GM12878 (cell line): Measurements from ENCODE around the gene RND1. TPM values are rescaled to one million over a fixed set of nuclear protein-coding genes. Genes with fewer than 3 reads are reported as not detected.

Experiments
- BHLHE40 ChIP-seq, 2 experiments: fragments of 450-650 bp in 1 of 2; IDR thresholded peaks; 2 replicates each; pipeline ENCODE4 v1.6.1; 2011 to 2017; ENCODE audit warnings: low read depth in 2 of 2, borderline replicate concordance in 1 of 2, improper control_type of control experiment in 1 of 2, low read length in 1 of 2, mild to moderate bottlenecking in 1 of 2
- CHD1 ChIP-seq: IDR thresholded peaks from 2 replicates; pipeline ENCODE4 v1.6.1; 2012; ENCODE audit warnings: low read depth, low read length, improper control_type of control experiment
- CHD2 ChIP-seq: IDR thresholded peaks from 2 replicates; pipeline ENCODE4 v1.6.1; 2011; ENCODE audit warnings: low read depth, low read length, improper control_type of control experiment, borderline replicate concordance
- E2F4 ChIP-seq: IDR thresholded peaks from 2 replicates; pipeline ENCODE4 v1.6.1; 2012; ENCODE audit warnings: low read depth, low read length, improper control_type of control experiment
- EP300 ChIP-seq, 2 experiments: fragments of 150-350 bp in 1 of 2; IDR thresholded peaks; 2 replicates each; pipeline ENCODE4 v1.6.1; 2011 to 2012; ENCODE audit warnings: low read depth in 2 of 2, low read length in 2 of 2, borderline replicate concordance in 1 of 2, improper control_type of control experiment in 1 of 2, inconsistent platforms in 1 of 2; ENCODE audit not compliant: control insufficient read depth in 1 of 2
- FOXK2 ChIP-seq: fragments of 450-650 bp; IDR thresholded peaks from 2 replicates; pipeline ENCODE4 v1.6.1; 2017; ENCODE audit warnings: mild to moderate bottlenecking, moderate library complexity
- KDM1A ChIP-seq: fragments of 200-600 bp; sonication (generic); IDR thresholded peaks from 2 replicates; pipeline ENCODE4 v1.6.1; 2016; ENCODE audit warnings: borderline replicate concordance
- NFIC ChIP-seq: IDR thresholded peaks from 2 replicates; pipeline ENCODE4 v1.6.1; 2012; ENCODE audit warnings: low read depth, mild to moderate bottlenecking, inconsistent platforms, low read length, moderate library complexity
- NR2C2 ChIP-seq: IDR thresholded peaks from 2 replicates; pipeline ENCODE4 v1.6.1; 2011; ENCODE audit warnings: borderline replicate concordance, low read depth; ENCODE audit not compliant: control insufficient read depth, insufficient read length
- POLR2A ChIP-seq: IDR thresholded peaks from 2 replicates; pipeline ENCODE4 v1.6.1; 2011; ENCODE audit warnings: low read depth, mild to moderate bottlenecking, low read length
- TCF3 ChIP-seq: IDR thresholded peaks from 2 replicates; pipeline ENCODE4 v1.6.1; 2012; ENCODE audit warnings: low read depth, mild to moderate bottlenecking, low read length, borderline replicate concordance; ENCODE audit not compliant: insufficient read depth
- YY1 ChIP-seq: IDR thresholded peaks from 2 replicates; pipeline ENCODE4 v1.6.1; 2011; ENCODE audit warnings: low read depth, mild to moderate bottlenecking, low read length
- ZNF384 ChIP-seq: IDR thresholded peaks from 2 replicates; pipeline ENCODE4 v1.6.1; 2012; ENCODE audit warnings: low read depth, mild to moderate bottlenecking, low read length, improper control_type of control experiment, borderline replicate concordance
- ZNF622 ChIP-seq: fragments of 450-650 bp; IDR thresholded peaks from 2 replicates; pipeline ENCODE4 v1.6.1; 2017; ENCODE audit warnings: mild to moderate bottlenecking, inconsistent platforms
- ZNF687 ChIP-seq: fragments of 450-650 bp; IDR thresholded peaks from 2 replicates; pipeline ENCODE4 v1.6.1; 2017; ENCODE audit warnings: mild to moderate bottlenecking, moderate library complexity
- polyA plus RNA-seq, 11 experiments: library from polyadenylated mRNA; depleted of rRNA in 4 of 11; unstranded in 6 of 11; stranded (reverse) in 5 of 11; fragments of >200 nt; fragmentation: Nextera tagmentation in 4 of 11; fragmentation: Illumina TruSeq in 1 of 11; extraction: Ambion mirVana in 4 of 11; extraction: Trizol in 1 of 11; gene quantifications; 1 replicate in 1 of 11; 2 replicates in 10 of 11; pipeline versions ENCODE4 v1.2.1 to v1.2.3, GENCODE V29; 2011 to 2016; ENCODE audit warnings: inconsistent platforms in 2 of 11, missing spikeins in 2 of 11, low read depth in 1 of 11
- total RNA-seq, 4 experiments: library from RNA; depleted of rRNA in 3 of 4; stranded (reverse); fragments of >200 nt in 3 of 4; fragmentation: Illumina TruSeq in 1 of 4; extraction: Trizol in 1 of 4; gene quantifications; 2 replicates each; pipeline versions ENCODE4 v1.2.1 to v1.2.3, GENCODE V29; 2013 to 2021
- TF ChIP-seq, protein P1 (sequence below): fragments of 450-650 bp; formaldehyde crosslinking; IDR thresholded peaks from 2 replicates; pipeline ENCODE4 v1.4.0; 2022; ENCODE audit warnings: mild to moderate bottlenecking, moderate library complexity

The RND1 gene
- total and polyA plus RNA-seq, 10 of the 15 experiments (the other 5 are each of a cell fraction or from before 2014, with no cell fraction given), result 0.24 to 5.1 (median 1.5) TPM

GRCh38 chr12:48851883-48852733, 13.6 kb downstream of the RND1 start, which contains the start of gene DDX23 (continued):
- TF ChIP-seq ZNF687, result no peak
- TF ChIP-seq EP300 (IDR thresholded peaks at IDR 0.05; ENCODE audit: borderline replicate concordance in 1 of 2, control insufficient read depth in 1 of 2, low read depth in 2 of 2, low read length in 2 of 2), result no peak
- TF ChIP-seq CHD1, result peak; percentile 63; the same call in 1 of the 2 replicates
- peak; percentile 96 for TF ChIP-seq POLR2A
- TF ChIP-seq NFIC, result peak; percentile 17; the same call in 1 of the 2 replicates
- no peak for TF ChIP-seq KDM1A
- no peak for TF ChIP-seq E2F4
- TF ChIP-seq ZNF622, result no peak
- peak; percentile 98 for TF ChIP-seq YY1
- TF ChIP-seq BHLHE40 (IDR thresholded peaks at IDR 0.05; ENCODE audit: borderline replicate concordance in 1 of 2, low read depth in 2 of 2, low read length in 1 of 2), result peak; percentile 37 to 51; a peak in 2 of 4 replicates
- peak; percentile 26; the same call in 1 of the 2 replicates for TF ChIP-seq FOXK2
- TF ChIP-seq NR2C2, result no peak
- TF ChIP-seq, protein P1, sequence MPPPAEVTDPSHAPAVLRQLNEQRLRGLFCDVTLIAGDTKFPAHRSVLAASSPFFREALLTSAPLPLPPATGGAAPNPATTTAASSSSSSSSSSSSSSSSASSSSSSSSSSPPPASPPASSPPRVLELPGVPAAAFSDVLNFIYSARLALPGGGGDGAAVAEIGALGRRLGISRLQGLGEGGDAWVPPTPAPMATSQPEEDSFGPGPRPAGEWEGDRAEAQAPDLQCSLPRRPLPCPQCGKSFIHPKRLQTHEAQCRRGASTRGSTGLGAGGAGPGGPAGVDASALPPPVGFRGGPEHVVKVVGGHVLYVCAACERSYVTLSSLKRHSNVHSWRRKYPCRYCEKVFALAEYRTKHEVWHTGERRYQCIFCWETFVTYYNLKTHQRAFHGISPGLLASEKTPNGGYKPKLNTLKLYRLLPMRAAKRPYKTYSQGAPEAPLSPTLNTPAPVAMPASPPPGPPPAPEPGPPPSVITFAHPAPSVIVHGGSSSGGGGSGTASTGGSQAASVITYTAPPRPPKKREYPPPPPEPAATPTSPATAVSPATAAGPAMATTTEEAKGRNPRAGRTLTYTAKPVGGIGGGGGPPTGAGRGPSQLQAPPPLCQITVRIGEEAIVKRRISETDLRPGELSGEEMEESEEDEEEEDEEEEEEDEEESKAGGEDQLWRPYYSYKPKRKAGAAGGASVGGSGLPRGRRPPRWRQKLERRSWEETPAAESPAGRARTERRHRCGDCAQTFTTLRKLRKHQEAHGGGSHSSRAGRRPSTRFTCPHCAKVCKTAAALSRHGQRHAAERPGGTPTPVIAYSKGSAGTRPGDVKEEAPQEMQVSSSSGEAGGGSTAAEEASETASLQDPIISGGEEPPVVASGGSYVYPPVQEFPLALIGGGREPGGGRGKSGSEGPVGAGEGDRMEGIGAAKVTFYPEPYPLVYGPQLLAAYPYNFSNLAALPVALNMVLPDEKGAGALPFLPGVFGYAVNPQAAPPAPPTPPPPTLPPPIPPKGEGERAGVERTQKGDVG (CRISPR knock-in tag), result no peak
- no peak for TF ChIP-seq ZNF384
- TF ChIP-seq CHD2, result peak; percentile 95
- TF ChIP-seq TCF3, result 0 out of 2 replicates have a peak, but pooled peaks have one; percentile 12
